Breast epithelium (tissue), 4 donors: ENCODE data around the gene DCDC1. TPM values are rescaled to one million over a fixed set of nuclear protein-coding genes. Genes with fewer than 3 reads are reported as not detected.

Source experiments
- DNase-seq, 2 donors: peaks; one replicate each; pipeline ENCODE4 v3.0.0-alpha.2; 2019; ENCODE audit warnings: low spot score in 2 of 2
- H3K27ac ChIP-seq, 2 donors: fragments of 200-600 bp; sonication (generic) in 1 of 2; one replicate each; pipeline ENCODE4 v1.5.1; 2016 to 2019; ENCODE audit warnings: mild to moderate bottlenecking in 1 of 2
- H3K27me3 ChIP-seq, 2 donors: fragments of 200-600 bp; sonication (generic) in 1 of 2; one replicate each; pipeline versions ENCODE4 v1.5.1 to v1.6.0; 2017 to 2019; ENCODE audit warnings: control low read depth in 1 of 2, mild to moderate bottlenecking in 1 of 2
- H3K36me3 ChIP-seq: fragments of 200-600 bp; one replicate; pipeline ENCODE4 v1.5.1; 2019
- H3K4me1 ChIP-seq, 2 donors: fragments of 200-600 bp; sonication (generic); one replicate each; pipeline ENCODE4 v1.5.1; 2016 to 2019; ENCODE audit warnings: control low read depth in 1 of 2
- H3K4me3 ChIP-seq, 3 donors: fragments of 200-600 bp; sonication (generic); 1 replicate in 2 of 3; 2 replicates in 1 of 3; pipeline ENCODE4 v1.5.1; 2016 to 2019; ENCODE audit warnings: mild to moderate bottlenecking in 3 of 3, moderate library complexity in 2 of 3
- H3K9me3 ChIP-seq, 2 donors: fragments of 200-600 bp; sonication (generic) in 1 of 2; one replicate each; pipeline ENCODE4 v1.5.1; 2016 to 2019; ENCODE audit warnings: control low read depth in 1 of 2
- POLR2A ChIP-seq: fragments of 450-650 bp; IDR thresholded peaks from one replicate; pipeline ENCODE4 v1.6.1; 2016; ENCODE audit warnings: antibody characterized with exemption, mild to moderate bottlenecking, moderate library complexity
- POLR2AphosphoS5 ChIP-seq, 3 donors: sonication (generic); formaldehyde crosslinking; IDR thresholded peaks; one replicate each; pipeline ENCODE4 v1.6.1; 2017; ENCODE audit warnings: antibody characterized with exemption in 3 of 3
- intact Hi-C: fragments of 100-400 bp; cut with DNase I; formaldehyde crosslinking; loops from one replicate; pipeline ENCODE4 v1.15.1; 2023; ENCODE audit warnings: low total_unique reads
- total RNA-seq, 3 donors: library from RNA; depleted of rRNA; stranded (reverse); fragments of >200 nt; gene quantifications; one replicate each; pipeline ENCODE4 v1.1.0, GENCODE V29; 2016
- TF ChIP-seq, protein P1 (sequence below), 3 donors: fragments of 450-650 bp; IDR thresholded peaks; one replicate each; pipeline ENCODE4 v1.5.1; 2016 to 2017; ENCODE audit warnings: antibody characterized with exemption in 3 of 3, mild to moderate bottlenecking in 3 of 3, moderate library complexity in 3 of 3

The DCDC1 gene
- total RNA-seq, 3 donors from 2014 or later = 0.32 to 5.6 (median 3.8) TPM

GRCh38 chr11:31106326-31106725, 263.2 kb downstream of the DCDC1 start:
- H3K4me1 ChIP-seq = no peaks in the 10 kb centered on the region
- no peak for TF ChIP-seq POLR2A
- TF ChIP-seq POLR2AphosphoS5 (IDR thresholded peaks at IDR 0.05) = no peak
- TF ChIP-seq, protein P1, sequence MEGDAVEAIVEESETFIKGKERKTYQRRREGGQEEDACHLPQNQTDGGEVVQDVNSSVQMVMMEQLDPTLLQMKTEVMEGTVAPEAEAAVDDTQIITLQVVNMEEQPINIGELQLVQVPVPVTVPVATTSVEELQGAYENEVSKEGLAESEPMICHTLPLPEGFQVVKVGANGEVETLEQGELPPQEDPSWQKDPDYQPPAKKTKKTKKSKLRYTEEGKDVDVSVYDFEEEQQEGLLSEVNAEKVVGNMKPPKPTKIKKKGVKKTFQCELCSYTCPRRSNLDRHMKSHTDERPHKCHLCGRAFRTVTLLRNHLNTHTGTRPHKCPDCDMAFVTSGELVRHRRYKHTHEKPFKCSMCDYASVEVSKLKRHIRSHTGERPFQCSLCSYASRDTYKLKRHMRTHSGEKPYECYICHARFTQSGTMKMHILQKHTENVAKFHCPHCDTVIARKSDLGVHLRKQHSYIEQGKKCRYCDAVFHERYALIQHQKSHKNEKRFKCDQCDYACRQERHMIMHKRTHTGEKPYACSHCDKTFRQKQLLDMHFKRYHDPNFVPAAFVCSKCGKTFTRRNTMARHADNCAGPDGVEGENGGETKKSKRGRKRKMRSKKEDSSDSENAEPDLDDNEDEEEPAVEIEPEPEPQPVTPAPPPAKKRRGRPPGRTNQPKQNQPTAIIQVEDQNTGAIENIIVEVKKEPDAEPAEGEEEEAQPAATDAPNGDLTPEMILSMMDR (IDR thresholded peaks at IDR 0.05) = no peak
- H3K27ac ChIP-seq = no peak overlapping the region
- H3K4me3 ChIP-seq = no peak overlapping the region
- H3K36me3 ChIP-seq = no peaks in the 10 kb centered on the region
- intact Hi-C loops = no loop called here
- DNase-seq = no peak
- H3K9me3 ChIP-seq = no peaks in the 10 kb centered on the region
- H3K27me3 ChIP-seq = no peaks in the 10 kb centered on the region

DNA sequence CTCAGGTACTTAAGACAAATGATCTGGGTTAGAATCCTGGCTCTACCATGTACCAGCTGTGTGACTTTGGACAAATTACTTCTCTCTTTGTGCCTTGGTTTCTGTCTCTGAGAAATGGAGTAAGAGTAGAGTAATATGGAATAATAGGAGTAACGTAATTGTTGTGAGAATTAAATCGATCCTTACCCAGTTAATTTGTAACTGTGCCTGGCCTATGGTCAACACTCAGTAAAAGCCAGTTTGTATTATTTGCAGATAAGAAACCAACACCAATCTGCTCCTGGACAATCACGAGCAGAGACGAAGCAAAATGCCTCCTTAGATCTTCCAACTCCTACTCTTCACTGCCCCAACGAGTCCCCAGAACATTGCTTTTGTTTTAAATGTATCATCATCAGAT, 266.7 kb downstream of the DCDC1 start:
- no peak for DNase-seq
- H3K27me3 ChIP-seq = no peaks in the 10 kb centered on the region
- intact Hi-C loops = no loop called here
- H3K36me3 ChIP-seq = no peaks in the 10 kb centered on the region
- no peaks in the 10 kb centered on the region for H3K4me1 ChIP-seq
- no peak overlapping the region for H3K27ac ChIP-seq
- TF ChIP-seq POLR2A (no peak), POLR2AphosphoS5 (IDR thresholded peaks at IDR 0.05) (no peak)
- TF ChIP-seq, protein P1 (IDR thresholded peaks at IDR 0.05) = no peak
- no peaks in the 10 kb centered on the region for H3K9me3 ChIP-seq
- no peak overlapping the region for H3K4me3 ChIP-seq

GRCh38 chr11:31102316-31102715, 267.2 kb downstream of the DCDC1 start:
- H3K27me3 ChIP-seq = no peaks in the 10 kb centered on the region
- H3K4me1 ChIP-seq = no peaks in the 10 kb centered on the region
- no peak for DNase-seq
- no peaks in the 10 kb centered on the region for H3K36me3 ChIP-seq
- no peak overlapping the region for H3K4me3 ChIP-seq
- intact Hi-C loops = no loop called here
- TF ChIP-seq, protein P1 (IDR thresholded peaks at IDR 0.05) = no peak
- TF ChIP-seq POLR2A (no peak), POLR2AphosphoS5 (IDR thresholded peaks at IDR 0.05) (no peak)
- no peaks in the 10 kb centered on the region for H3K9me3 ChIP-seq
- no peak overlapping the region for H3K27ac ChIP-seq

DNA sequence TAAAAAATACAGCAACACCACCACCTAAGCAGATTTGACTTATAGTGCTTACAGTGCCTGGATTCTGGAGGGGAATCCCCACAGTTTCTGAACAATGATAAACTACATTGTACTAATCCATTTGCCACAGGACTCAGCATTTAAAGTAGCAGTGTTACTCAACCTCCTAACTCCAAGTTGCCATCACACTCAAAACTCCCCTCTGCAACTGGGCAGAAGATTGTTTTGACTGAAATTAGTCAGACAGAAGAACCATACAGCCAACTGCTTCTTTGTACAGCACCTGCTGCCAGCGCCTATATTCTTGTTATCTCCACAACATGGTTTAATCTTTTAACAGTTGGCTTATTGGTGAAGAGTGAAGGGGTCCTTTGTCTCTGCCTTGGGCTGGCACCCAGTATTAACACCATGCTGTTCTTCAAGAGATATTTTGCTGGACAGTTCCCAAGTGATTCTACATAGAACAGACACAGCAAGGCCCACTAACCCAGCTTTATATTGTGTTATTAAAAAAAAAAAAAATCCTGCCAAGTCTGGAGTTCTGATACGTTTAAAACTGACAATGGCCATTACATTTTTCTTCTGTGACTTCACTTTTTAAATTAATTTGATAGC, 273.2 kb downstream of the DCDC1 start:
- no peaks in the 10 kb centered on the region for H3K27me3 ChIP-seq
- H3K9me3 ChIP-seq = no peaks in the 10 kb centered on the region
- no peak overlapping the region for H3K27ac ChIP-seq
- TF ChIP-seq POLR2AphosphoS5 (IDR thresholded peaks at IDR 0.05) (no peak), POLR2A (no peak)
- TF ChIP-seq, protein P1 (IDR thresholded peaks at IDR 0.05) = no peak
- no peak for DNase-seq
- H3K4me1 ChIP-seq = no peaks in the 10 kb centered on the region
- no peak overlapping the region for H3K4me3 ChIP-seq
- intact Hi-C loops = no loop called here
- no peaks in the 10 kb centered on the region for H3K36me3 ChIP-seq

DNA sequence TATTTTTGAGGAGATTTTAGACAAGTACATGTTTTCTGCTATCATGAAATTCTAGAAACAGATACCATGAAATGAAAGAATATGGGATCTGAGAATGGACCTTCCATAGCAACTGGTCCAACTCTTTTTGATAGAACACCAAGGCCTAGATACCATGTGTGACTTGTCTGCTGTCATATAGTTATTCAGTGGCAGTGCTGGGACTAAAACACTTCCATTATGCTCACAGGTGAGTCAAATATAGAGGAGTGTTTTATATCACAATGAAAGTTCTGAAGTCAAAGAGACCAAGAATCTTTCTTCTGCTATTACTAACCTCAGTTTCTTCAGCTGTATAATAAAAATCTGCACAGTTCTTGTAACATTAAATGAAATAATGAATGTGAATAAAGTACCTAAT, 276.9 kb downstream of the DCDC1 start:
- intact Hi-C loops = no loop called here

More for the DNA sequence above, 276.9 kb downstream of the DCDC1 start:
- no peak for DNase-seq
- TF ChIP-seq POLR2A = no peak
- no peak for TF ChIP-seq POLR2AphosphoS5 (IDR thresholded peaks at IDR 0.05)
- TF ChIP-seq, protein P1 (IDR thresholded peaks at IDR 0.05) = no peak
- no peak overlapping the region for H3K27ac ChIP-seq
- H3K4me1 ChIP-seq = no peaks in the 10 kb centered on the region
- no peak overlapping the region for H3K4me3 ChIP-seq
- no peaks in the 10 kb centered on the region for H3K27me3 ChIP-seq
- no peaks in the 10 kb centered on the region for H3K36me3 ChIP-seq
- H3K9me3 ChIP-seq = peaks cover 0 to 20% of the 10 kb centered on the region in 2 donors
